Caco-2 (cell line): ENCODE measurements around the gene UBALD2. TPM values are rescaled to one million over a fixed set of nuclear protein-coding genes. Genes with fewer than 3 reads are reported as not detected.

Experiments
- BruUV-seq: library from RNA; stranded (reverse); fragments of 400-500 nt; replicated peaks from 2 replicates; lab custom pipeline; 2021; lab: Mats Ljungman, UMichigan
- CTCF ChIA-PET: fragments of 300-600 bp; sonication (Branson Sonifier 250); formaldehyde crosslinking; loops from one replicate; lab custom pipeline; 2022; ENCODE audit warnings: antibody characterized with exemption; lab: Charles Lee
- POLR2A ChIA-PET: fragments of 300-600 bp; sonication (Branson Sonifier 250); formaldehyde crosslinking; loops from one replicate; lab custom pipeline; 2022; ENCODE audit warnings: antibody characterized with exemption; lab: Charles Lee
- DNase-seq, 2 experiments: peaks; one replicate each; pipeline versions ENCODE4 v3.0.0 to v3.0.0-alpha.2; 2020 to 2022
- H3K27me3 ChIP-seq: replicated peaks from 2 replicates; pipeline ENCODE4 v1.6.0; 2011; ENCODE audit warnings: low read length; ENCODE audit not compliant: control insufficient read depth, insufficient read depth
- H3K36me3 ChIP-seq: 2 replicates; pipeline ENCODE4 v1.5.1; 2011; ENCODE audit warnings: low read length; ENCODE audit not compliant: control insufficient read depth, insufficient read depth
- H3K4me1 ChIP-seq: fragments of 250-450 bp; sonication (Bioruptor Pico); 2 replicates; pipeline ENCODE4 v1.5.1; 2020; ENCODE audit warnings: mild to moderate bottlenecking
- H3K4me3 ChIP-seq: 2 replicates; pipeline ENCODE4 v1.5.1; 2011; ENCODE audit warnings: low read depth, mild to moderate bottlenecking, control low read depth, low read length
- H3K9me3 ChIP-seq: fragments of 250-450 bp; sonication (Bioruptor Pico); 2 replicates; pipeline ENCODE4 v1.5.1; 2020; ENCODE audit warnings: mild to moderate bottlenecking, moderate library complexity
- H3K27ac Mint-ChIP-seq: one replicate; pipeline ENCODE4 v1.8.0; 2022; ENCODE audit warnings: mixed read lengths; ENCODE audit not compliant: unreplicated experiment
- H3K27me3 Mint-ChIP-seq: one replicate; pipeline ENCODE4 v1.8.0; 2022; ENCODE audit warnings: mixed read lengths; ENCODE audit not compliant: insufficient read depth, unreplicated experiment
- H3K36me3 Mint-ChIP-seq: one replicate; pipeline ENCODE4 v1.8.0; 2022; ENCODE audit warnings: mild to moderate bottlenecking, mixed read lengths; ENCODE audit not compliant: insufficient read depth, unreplicated experiment
- H3K4me1 Mint-ChIP-seq: one replicate; pipeline ENCODE4 v1.8.0; 2022; ENCODE audit warnings: low read depth, mixed read lengths; ENCODE audit not compliant: unreplicated experiment
- H3K4me3 Mint-ChIP-seq: one replicate; pipeline ENCODE4 v1.8.0; 2022; ENCODE audit warnings: mild to moderate bottlenecking, moderate library complexity, mixed read lengths; ENCODE audit not compliant: unreplicated experiment
- H3K9me3 Mint-ChIP-seq: one replicate; pipeline ENCODE4 v1.8.0; 2022; ENCODE audit warnings: mixed read lengths; ENCODE audit not compliant: unreplicated experiment
- CTCF ChIP-seq, 2 experiments: fragments of 200-600 bp in 1 of 2; IDR thresholded peaks; 1 replicate in 1 of 2; 2 replicates in 1 of 2; pipeline versions ENCODE4 v1.5.1 to v1.8.0; 2011 to 2022; ENCODE audit warnings: antibody characterized with exemption in 1 of 2, control low read depth in 1 of 2, inconsistent platforms in 1 of 2, low read depth in 1 of 2, low read length in 1 of 2, mild to moderate bottlenecking in 1 of 2, moderate library complexity in 1 of 2; ENCODE audit not compliant: insufficient read depth in 1 of 2, severe bottlenecking in 1 of 2, unreplicated experiment in 1 of 2
- intact Hi-C: fragments of 100-400 bp; cut with micrococcal nuclease; formaldehyde crosslinking; loops from one replicate; pipeline ENCODE4 v1.10.0; 2022; ENCODE audit not compliant: unreplicated experiment
- total RNA-seq: library from RNA; stranded (reverse); gene quantifications from 2 replicates; pipeline ENCODE4 v1.2.3, GENCODE V29; 2022

Gene UBALD2
- total RNA-seq, 1 experiment from 2014 or later, result 50.0 TPM

- H3K27me3 ChIP-seq, result no peaks in the 10 kb centered on the region
- no peaks in the 10 kb centered on the region for H3K4me1 Mint-ChIP-seq
- H3K27me3 Mint-ChIP-seq, result no peaks in the 10 kb centered on the region
- intact Hi-C loops, result no loop called here
- DNase-seq, result no peak
- no peak overlapping the region for H3K4me3 Mint-ChIP-seq
- no peak overlapping the region for H3K27ac Mint-ChIP-seq
- H3K36me3 Mint-ChIP-seq, result peaks cover 68% of the 10 kb centered on the region
- H3K4me3 ChIP-seq, result no peak overlapping the region
- ChIA-PET POLR2A (no interaction called here), CTCF (no interaction called here)
- no peak for TF ChIP-seq CTCF (IDR thresholded peaks at IDR 0.05; ENCODE audit: insufficient read depth in 1 of 2, low read depth in 1 of 2, low read length in 1 of 2, severe bottlenecking in 1 of 2, unreplicated experiment in 1 of 2)
- H3K4me1 ChIP-seq, result peaks cover 20% of the 10 kb centered on the region
- no TSS peak for BruUV-seq
- H3K36me3 ChIP-seq, result peaks cover 3% of the 10 kb centered on the region
- no peaks in the 10 kb centered on the region for H3K9me3 ChIP-seq
- H3K9me3 Mint-ChIP-seq, result no peaks in the 10 kb centered on the region
Observed at GRCh38 chr17:76271669-76272540, 6.8 kb downstream of the UBALD2 start.

- Mint-ChIP-seq H3K27ac (no peak overlapping the region), H3K27me3 (no peaks in the 10 kb centered on the region), H3K9me3 (no peaks in the 10 kb centered on the region), H3K4me1 (no peaks in the 10 kb centered on the region), H3K4me3 (no peak overlapping the region), H3K36me3 (peaks cover 61% of the 10 kb centered on the region)
- CTCF ChIA-PET, result no interaction called here
- Histone ChIP-seq H3K27me3 (no peaks in the 10 kb centered on the region), H3K4me1 (peaks cover 19% of the 10 kb centered on the region), H3K4me3 (no peak overlapping the region), H3K36me3 (peaks cover 3% of the 10 kb centered on the region), H3K9me3 (no peaks in the 10 kb centered on the region)
- DNase-seq, result no peak
- TF ChIP-seq CTCF (IDR thresholded peaks at IDR 0.05; ENCODE audit: insufficient read depth in 1 of 2, low read depth in 1 of 2, low read length in 1 of 2, severe bottlenecking in 1 of 2, unreplicated experiment in 1 of 2), result no peak
- intact Hi-C loops, result no loop called here
- no TSS peak for BruUV-seq
- POLR2A ChIA-PET, result no interaction called here
Observed at GRCh38 chr17:76272541-76273444, 7.6 kb downstream of the UBALD2 start.

- H3K9me3 ChIP-seq, result no peaks in the 10 kb centered on the region
- H3K9me3 Mint-ChIP-seq, result no peaks in the 10 kb centered on the region
- no peak overlapping the region for H3K4me3 ChIP-seq
- H3K4me1 Mint-ChIP-seq, result no peaks in the 10 kb centered on the region
- H3K4me1 ChIP-seq, result peaks cover 15% of the 10 kb centered on the region
- ChIA-PET CTCF (no interaction called here), POLR2A (interaction anchor here (0.6 to 1.6 kb wide), 3 partner anchors 9 to 100 kb away, joined by 3 to 5 read pairs (median 3); partner anchors contain the start of gene UBALD2)
- BruUV-seq, result no TSS peak
- peaks cover 2% of the 10 kb centered on the region for H3K36me3 ChIP-seq
- H3K36me3 Mint-ChIP-seq, result peaks cover 55% of the 10 kb centered on the region
- H3K27me3 Mint-ChIP-seq, result no peaks in the 10 kb centered on the region
- TF ChIP-seq CTCF (IDR thresholded peaks at IDR 0.05; ENCODE audit: insufficient read depth in 1 of 2, low read depth in 1 of 2, low read length in 1 of 2, severe bottlenecking in 1 of 2, unreplicated experiment in 1 of 2), result no peak
- no peak for DNase-seq
- H3K4me3 Mint-ChIP-seq, result no peak overlapping the region
- H3K27me3 ChIP-seq, result no peaks in the 10 kb centered on the region
- no peak overlapping the region for H3K27ac Mint-ChIP-seq
- intact Hi-C loops, result no loop called here
Observed at GRCh38 chr17:76273445-76274111, 8.4 kb downstream of the UBALD2 start.
